HEK293 (cell line): ENCODE results near the gene CD48.

Experiments used
- CTCF ChIA-PET: fragments of 350-600 bp; formaldehyde crosslinking; extraction: SDS; loops from one replicate; lab custom pipeline; 2021; ENCODE audit warnings: antibody characterized with exemption; lab: Yijun Ruan, JAX
- POLR2A ChIA-PET: fragments of 300-600 bp; formaldehyde crosslinking; extraction: SDS; loops from one replicate; lab custom pipeline; 2020; ENCODE audit warnings: antibody characterized with exemption, inconsistent platforms; lab: Yijun Ruan, JAX
- H3K27ac ChIP-seq: fragments of 200-500 bp; sonication (Bioruptor generic); 2 replicates; pipeline ENCODE4 v1.5.1; 2014; ENCODE audit warnings: low read depth, low read length, control low read depth, inconsistent platforms; ENCODE audit errors: extremely low read depth
- H3K36me3 ChIP-seq, 2 experiments: fragments of 200-500 bp in 1 of 2; sonication (Bioruptor generic) in 1 of 2; 1 replicate in 1 of 2; 2 replicates in 1 of 2; pipeline ENCODE4 v1.5.1; 2014 to 2017; ENCODE audit warnings: inconsistent platforms in 2 of 2, low read length in 2 of 2; ENCODE audit not compliant: control insufficient read depth in 2 of 2, insufficient read depth in 1 of 2
- H3K4me1 ChIP-seq: fragments of 200-500 bp; sonication (Bioruptor generic); 2 replicates; pipeline ENCODE4 v1.5.1; 2014; ENCODE audit warnings: mild to moderate bottlenecking, low read length, inconsistent platforms; ENCODE audit not compliant: control insufficient read depth, insufficient read depth
- H3K4me3 ChIP-seq: 2 replicates; pipeline ENCODE4 v1.5.1; 2011; ENCODE audit warnings: low read depth, mild to moderate bottlenecking, control low read depth, low read length, moderate library complexity
- H3K9me3 ChIP-seq: fragments of 200-500 bp; sonication (Bioruptor generic); 2 replicates; pipeline ENCODE4 v1.5.1; 2014; ENCODE audit warnings: low read depth, low read length, inconsistent platforms; ENCODE audit not compliant: control insufficient read depth, insufficient read depth
- BCL11B ChIP-seq: fragments of 450-650 bp; formaldehyde crosslinking; IDR thresholded peaks from 2 replicates; pipeline ENCODE4 v1.5.1; 2016; ENCODE audit warnings: low read depth, missing biosample characterization, missing genetic modification characterization
- PRDM10 ChIP-seq: fragments of 450-650 bp; formaldehyde crosslinking; IDR thresholded peaks from 2 replicates; pipeline ENCODE4 v1.5.1; 2016; ENCODE audit warnings: missing biosample characterization, missing genetic modification characterization
- SALL2 ChIP-seq: fragments of 450-650 bp; formaldehyde crosslinking; IDR thresholded peaks from 2 replicates; pipeline ENCODE4 v1.5.0; 2017; ENCODE audit warnings: missing biosample characterization, mild to moderate bottlenecking, missing genetic modification characterization, borderline replicate concordance
- SP7 ChIP-seq: fragments of 450-650 bp; formaldehyde crosslinking; IDR thresholded peaks from 2 replicates; pipeline ENCODE4 v1.5.1; 2016; ENCODE audit warnings: missing biosample characterization, missing genetic modification characterization
- ZBTB1 ChIP-seq: fragments of 450-650 bp; formaldehyde crosslinking; IDR thresholded peaks from 2 replicates; pipeline ENCODE4 v1.5.1; 2016; ENCODE audit warnings: missing biosample characterization, missing genetic modification characterization
- ZFP37 ChIP-seq: fragments of 450-650 bp; formaldehyde crosslinking; IDR thresholded peaks from 2 replicates; pipeline ENCODE4 v1.5.1; 2016; ENCODE audit warnings: missing biosample characterization, missing genetic modification characterization
- ZNF148 ChIP-seq: fragments of 450-650 bp; formaldehyde crosslinking; IDR thresholded peaks from 2 replicates; pipeline ENCODE4 v1.5.0; 2017; ENCODE audit warnings: missing biosample characterization, missing genetic modification characterization, borderline replicate concordance
- ZNF184 ChIP-seq: fragments of 450-650 bp; IDR thresholded peaks from 2 replicates; pipeline ENCODE4 v1.5.1; 2018; ENCODE audit warnings: missing biosample characterization, mild to moderate bottlenecking, missing genetic modification characterization
- ZNF239 ChIP-seq: fragments of 450-650 bp; formaldehyde crosslinking; IDR thresholded peaks from 2 replicates; pipeline ENCODE4 v1.5.1; 2016; ENCODE audit warnings: missing biosample characterization, missing genetic modification characterization
- ZNF391 ChIP-seq: fragments of 450-650 bp; formaldehyde crosslinking; IDR thresholded peaks from 2 replicates; pipeline ENCODE4 v1.5.1; 2016; ENCODE audit warnings: low read depth, missing biosample characterization, missing genetic modification characterization, borderline replicate concordance
- ZNF521 ChIP-seq: fragments of 450-650 bp; formaldehyde crosslinking; IDR thresholded peaks from 2 replicates; pipeline ENCODE4 v1.5.1; 2017; ENCODE audit warnings: missing biosample characterization, mild to moderate bottlenecking, missing genetic modification characterization
- ZNF555 ChIP-seq: fragments of 450-650 bp; formaldehyde crosslinking; conservative IDR thresholded peaks from 2 replicates; pipeline ENCODE4 v1.5.1; 2017; ENCODE audit warnings: missing biosample characterization, mild to moderate bottlenecking, missing genetic modification characterization, inconsistent platforms
- ZNF623 ChIP-seq: fragments of 450-650 bp; formaldehyde crosslinking; IDR thresholded peaks from 2 replicates; pipeline ENCODE4 v1.5.1; 2016; ENCODE audit warnings: missing biosample characterization, missing genetic modification characterization
- ZNF768 ChIP-seq: fragments of 450-650 bp; formaldehyde crosslinking; IDR thresholded peaks from 2 replicates; pipeline ENCODE4 v1.5.1; 2018; ENCODE audit warnings: missing biosample characterization, mild to moderate bottlenecking, missing genetic modification characterization
- ZSCAN30 ChIP-seq: fragments of 450-650 bp; IDR thresholded peaks from 2 replicates; pipeline ENCODE4 v1.5.1; 2018; ENCODE audit warnings: missing biosample characterization, mild to moderate bottlenecking, missing genetic modification characterization, moderate library complexity
- TF ChIP-seq, protein P1 (sequence below): IDR thresholded peaks from 2 replicates; pipeline ENCODE4 v1.6.1; 2011; ENCODE audit warnings: mild to moderate bottlenecking, low read depth, low read length, borderline replicate concordance
- TF ChIP-seq, protein P2 (sequence below): fragments of 450-650 bp; formaldehyde crosslinking; IDR thresholded peaks from 2 replicates; pipeline ENCODE4 v1.5.1; 2017; ENCODE audit warnings: missing biosample characterization, missing genetic modification characterization

The CD48 gene

GRCh38 chr1:160740133-160740688, 28.6 kb upstream of the CD48 start:
- CTCF ChIA-PET, result interaction anchor here (0.6 to 1.0 kb wide), 3 partner anchors 10 to 202 kb away, joined by 3 to 4 read pairs (median 3); no protein-coding TSS in a partner anchor
- H3K27ac ChIP-seq, result no peak overlapping the region
- H3K36me3 ChIP-seq, result no peaks in the 10 kb centered on the region
- 0 out of 2 replicates have a peak, but pooled peaks cover 2% of the 10 kb centered on the region for H3K4me1 ChIP-seq
- H3K4me3 ChIP-seq, result no peak overlapping the region
- POLR2A ChIA-PET, result no interaction called here
- H3K9me3 ChIP-seq, result no peaks in the 10 kb centered on the region
- no peak for TF ChIP-seq SP7 (tag by site-specific recombination)
- TF ChIP-seq ZFP37 (tag by site-specific recombination), result no peak
- no peak for TF ChIP-seq SALL2 (tag by site-specific recombination)
- TF ChIP-seq ZNF239 (tag by site-specific recombination), result no peak
- no peak for TF ChIP-seq ZNF768
- no peak for TF ChIP-seq ZNF184 (tag by site-specific recombination)
- no peak for TF ChIP-seq BCL11B
- TF ChIP-seq, protein P1, sequence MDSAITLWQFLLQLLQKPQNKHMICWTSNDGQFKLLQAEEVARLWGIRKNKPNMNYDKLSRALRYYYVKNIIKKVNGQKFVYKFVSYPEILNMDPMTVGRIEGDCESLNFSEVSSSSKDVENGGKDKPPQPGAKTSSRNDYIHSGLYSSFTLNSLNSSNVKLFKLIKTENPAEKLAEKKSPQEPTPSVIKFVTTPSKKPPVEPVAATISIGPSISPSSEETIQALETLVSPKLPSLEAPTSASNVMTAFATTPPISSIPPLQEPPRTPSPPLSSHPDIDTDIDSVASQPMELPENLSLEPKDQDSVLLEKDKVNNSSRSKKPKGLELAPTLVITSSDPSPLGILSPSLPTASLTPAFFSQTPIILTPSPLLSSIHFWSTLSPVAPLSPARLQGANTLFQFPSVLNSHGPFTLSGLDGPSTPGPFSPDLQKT, result no peak
- TF ChIP-seq ZNF623 (tag by site-specific recombination), result no peak
- TF ChIP-seq, protein P2, sequence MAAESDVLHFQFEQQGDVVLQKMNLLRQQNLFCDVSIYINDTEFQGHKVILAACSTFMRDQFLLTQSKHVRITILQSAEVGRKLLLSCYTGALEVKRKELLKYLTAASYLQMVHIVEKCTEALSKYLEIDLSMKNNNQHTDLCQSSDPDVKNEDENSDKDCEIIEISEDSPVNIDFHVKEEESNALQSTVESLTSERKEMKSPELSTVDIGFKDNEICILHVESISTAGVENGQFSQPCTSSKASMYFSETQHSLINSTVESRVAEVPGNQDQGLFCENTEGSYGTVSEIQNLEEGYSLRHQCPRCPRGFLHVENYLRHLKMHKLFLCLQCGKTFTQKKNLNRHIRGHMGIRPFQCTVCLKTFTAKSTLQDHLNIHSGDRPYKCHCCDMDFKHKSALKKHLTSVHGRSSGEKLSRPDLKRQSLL, result no peak
- no peak for TF ChIP-seq ZNF148 (tag by site-specific recombination)
- TF ChIP-seq ZNF521, result no peak
- TF ChIP-seq ZSCAN30 (tag by site-specific recombination), result no peak
- no peak for TF ChIP-seq ZNF391 (tag by site-specific recombination)
- TF ChIP-seq ZNF555, result no peak

DNA sequence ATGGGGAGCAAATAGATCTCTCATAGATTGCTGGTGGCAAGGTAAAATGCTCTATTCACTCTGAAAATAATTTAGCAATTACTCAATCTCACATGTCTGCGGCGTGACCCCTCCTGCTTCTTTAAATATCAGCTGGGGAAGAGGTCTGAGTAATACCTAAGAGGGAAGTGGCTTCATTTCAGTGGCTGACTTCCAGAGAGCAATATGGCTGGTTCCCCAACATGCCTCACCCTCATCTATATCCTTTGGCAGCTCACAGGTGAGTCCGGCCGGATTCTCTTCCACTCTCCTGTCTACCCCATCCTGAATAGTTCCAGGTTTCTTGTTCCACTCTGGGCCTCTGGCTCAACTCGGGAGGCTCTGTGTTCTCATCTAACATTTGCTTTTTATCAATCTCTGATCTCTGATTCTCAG, 27.5 kb upstream of the CD48 start, which contains the start of gene SLAMF7:
SLAMF7 (plus strand) TSS at position 150 of the 414 bp plus-strand sequence; CDS start at position 205, 55 bp downstream.
- TF ChIP-seq ZBTB1, result no peak
- peak; percentile 37; the same call in 1 of the 2 replicates for TF ChIP-seq PRDM10 (tag by site-specific recombination)
- POLR2A ChIA-PET, result no interaction called here
- no peaks in the 10 kb centered on the region for H3K4me1 ChIP-seq

More for the DNA sequence above, 27.5 kb upstream of the CD48 start, which contains the start of gene SLAMF7:
- H3K4me3 ChIP-seq, result no peak within 1 kb of the TSS
- no peak within 1 kb of the TSS for H3K27ac ChIP-seq
- CTCF ChIA-PET, result interaction anchor here (1.3 to 2.1 kb wide), 3 partner anchors 9 to 30 kb away, joined by 3 to 8 read pairs (median 5); no protein-coding TSS in a partner anchor
- no peaks in the 10 kb centered on the region for H3K9me3 ChIP-seq
- H3K36me3 ChIP-seq, result no peaks in the 10 kb centered on the region
